ENCODE data around the gene LSM12.

LSM12 gene

DNA sequence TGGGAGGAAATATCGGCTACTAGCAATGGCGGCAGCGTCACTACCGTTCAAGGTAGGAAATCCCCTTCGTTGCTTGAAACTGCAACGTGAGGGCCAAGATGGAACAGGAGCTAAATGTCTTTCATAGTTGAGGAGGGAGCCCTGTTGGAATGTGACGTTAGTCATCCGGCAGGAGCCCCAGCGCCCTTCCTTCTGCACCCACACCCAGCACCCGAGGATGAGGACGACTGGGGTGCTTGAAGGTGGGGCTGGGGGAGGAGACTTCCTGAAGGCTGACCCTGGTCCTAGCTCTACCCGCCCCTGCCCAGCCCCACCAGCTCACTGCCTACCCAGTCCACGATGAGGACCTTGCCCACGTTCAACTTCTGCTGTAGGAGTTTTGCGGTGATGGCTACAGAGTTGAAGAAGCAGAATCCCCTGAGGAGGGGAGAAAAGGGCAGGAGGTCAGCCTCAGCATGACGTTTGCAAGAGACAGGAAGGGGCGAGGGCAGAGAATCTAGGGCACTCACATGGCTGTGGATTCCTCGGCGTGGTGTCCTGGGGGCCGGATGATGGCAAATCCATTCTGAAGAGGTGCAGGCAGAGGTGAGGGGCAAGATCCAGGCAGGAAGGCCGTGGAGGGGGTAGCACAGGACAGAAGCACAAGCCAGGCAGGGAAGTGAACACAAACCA is 15.9 kb upstream of the LSM12 start:
- DNase-seq (ENCODE audit: low spot score), result no peak
- TF ChIP-seq, protein P1, sequence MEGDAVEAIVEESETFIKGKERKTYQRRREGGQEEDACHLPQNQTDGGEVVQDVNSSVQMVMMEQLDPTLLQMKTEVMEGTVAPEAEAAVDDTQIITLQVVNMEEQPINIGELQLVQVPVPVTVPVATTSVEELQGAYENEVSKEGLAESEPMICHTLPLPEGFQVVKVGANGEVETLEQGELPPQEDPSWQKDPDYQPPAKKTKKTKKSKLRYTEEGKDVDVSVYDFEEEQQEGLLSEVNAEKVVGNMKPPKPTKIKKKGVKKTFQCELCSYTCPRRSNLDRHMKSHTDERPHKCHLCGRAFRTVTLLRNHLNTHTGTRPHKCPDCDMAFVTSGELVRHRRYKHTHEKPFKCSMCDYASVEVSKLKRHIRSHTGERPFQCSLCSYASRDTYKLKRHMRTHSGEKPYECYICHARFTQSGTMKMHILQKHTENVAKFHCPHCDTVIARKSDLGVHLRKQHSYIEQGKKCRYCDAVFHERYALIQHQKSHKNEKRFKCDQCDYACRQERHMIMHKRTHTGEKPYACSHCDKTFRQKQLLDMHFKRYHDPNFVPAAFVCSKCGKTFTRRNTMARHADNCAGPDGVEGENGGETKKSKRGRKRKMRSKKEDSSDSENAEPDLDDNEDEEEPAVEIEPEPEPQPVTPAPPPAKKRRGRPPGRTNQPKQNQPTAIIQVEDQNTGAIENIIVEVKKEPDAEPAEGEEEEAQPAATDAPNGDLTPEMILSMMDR (IDR thresholded peaks at IDR 0.05; ENCODE audit: extremely low read depth, insufficient read depth, missing control alignments), result no peak
- in situ Hi-C loops (cut with MboI; ENCODE audit: low pct_unique_long_range_greater_than_20kb, low sequenced_read_pairs, unreplicated experiment), result no loop called here

DNA sequence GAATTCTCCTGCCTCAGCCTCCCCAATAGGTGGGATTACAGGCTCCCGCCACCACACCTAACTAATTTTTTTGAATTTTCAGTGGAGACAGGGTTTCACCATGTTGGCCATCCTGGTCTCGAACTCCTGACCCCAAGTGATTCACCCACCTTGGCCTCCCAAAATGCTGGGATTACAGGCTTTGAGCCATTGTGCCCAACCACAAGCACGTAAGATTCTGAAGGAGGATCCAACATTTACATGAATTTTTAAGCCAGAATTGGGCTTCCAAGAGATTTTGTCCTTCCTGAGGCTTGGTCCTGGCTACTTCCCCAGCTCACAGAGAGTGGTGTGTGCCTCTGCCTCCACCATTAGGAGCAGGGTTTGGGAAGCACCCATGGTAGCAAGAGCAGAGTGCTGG is 15.2 kb upstream of the LSM12 start:
- TF ChIP-seq, protein P1 (IDR thresholded peaks at IDR 0.05; ENCODE audit: extremely low read depth, insufficient read depth, missing control alignments), result no peak
- no peak for DNase-seq (ENCODE audit: low spot score)
- in situ Hi-C loops (cut with MboI; ENCODE audit: low pct_unique_long_range_greater_than_20kb, low sequenced_read_pairs, unreplicated experiment), result no loop called here

DNA sequence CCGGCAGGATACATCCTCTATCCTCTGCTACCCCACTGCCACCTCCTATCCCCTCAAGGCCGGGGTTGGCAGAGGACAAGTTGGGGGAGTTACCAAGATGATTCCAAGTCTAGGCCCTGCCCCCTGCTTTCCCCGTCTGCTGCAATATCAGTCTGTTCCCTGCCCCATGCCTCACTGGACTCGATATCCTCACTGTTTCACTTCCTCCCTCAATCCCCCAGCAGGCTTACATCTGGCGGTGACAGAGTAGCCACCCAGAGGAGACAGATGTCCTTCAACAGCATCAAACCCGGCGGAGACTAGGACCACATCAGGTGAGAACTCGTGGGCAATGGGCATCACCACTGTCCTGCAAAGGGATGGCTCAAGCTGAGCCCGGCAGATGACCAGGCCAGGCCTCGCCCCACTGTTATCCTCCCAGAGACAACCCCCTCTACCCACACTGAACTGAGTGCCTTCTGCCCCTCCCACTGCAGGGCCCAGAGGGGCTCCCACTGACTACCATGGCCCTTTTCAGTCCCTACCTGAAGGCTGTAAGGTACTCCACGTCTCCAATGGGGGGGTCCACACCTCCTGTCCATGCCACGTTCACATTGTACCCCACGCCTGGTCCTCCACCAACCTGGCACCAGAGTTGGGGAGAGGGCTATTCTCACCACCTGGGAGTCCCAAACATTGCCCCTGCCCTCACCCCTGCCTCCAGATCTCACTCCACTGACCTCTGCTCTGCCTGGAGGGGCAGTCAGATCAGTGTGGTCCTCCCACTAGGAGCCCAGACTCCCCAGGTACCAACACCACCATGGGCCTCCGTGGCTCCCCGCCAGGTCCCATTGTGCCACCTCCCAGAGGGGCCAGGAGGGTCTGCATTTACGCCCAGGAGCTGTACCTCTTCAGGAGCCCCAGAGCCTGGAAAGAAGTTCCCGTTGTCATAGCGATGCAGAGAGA is 13.7 kb upstream of the LSM12 start:
- TF ChIP-seq, protein P1 (IDR thresholded peaks at IDR 0.05; ENCODE audit: extremely low read depth, insufficient read depth, missing control alignments), result no peak
- no peak for DNase-seq (ENCODE audit: low spot score)
- in situ Hi-C loops (cut with MboI; ENCODE audit: low pct_unique_long_range_greater_than_20kb, low sequenced_read_pairs, unreplicated experiment), result no loop called here

DNA sequence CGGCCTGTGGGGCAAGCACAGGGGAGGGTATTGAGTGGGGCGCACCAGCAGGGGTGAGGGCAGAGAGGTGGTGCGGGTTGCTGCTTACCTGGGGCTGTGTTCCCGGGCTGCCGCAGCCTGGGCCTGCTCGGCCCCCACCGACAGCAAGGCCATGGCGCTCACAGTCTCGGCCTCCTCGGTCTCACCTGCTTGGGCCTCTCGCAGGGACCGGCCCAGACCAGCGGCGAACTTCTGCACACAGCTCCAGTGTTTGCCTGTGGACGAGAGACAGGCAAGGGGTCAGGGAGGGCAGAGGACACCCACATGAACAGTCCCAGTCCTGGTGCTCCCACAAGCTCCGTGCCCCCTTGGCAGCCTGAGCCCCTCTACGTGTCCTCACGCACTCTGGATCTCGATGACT is 11.9 kb upstream of the LSM12 start:
- in situ Hi-C loops (cut with MboI; ENCODE audit: low pct_unique_long_range_greater_than_20kb, low sequenced_read_pairs, unreplicated experiment), result no loop called here
- DNase-seq (ENCODE audit: low spot score), result no peak
- TF ChIP-seq, protein P1 (IDR thresholded peaks at IDR 0.05; ENCODE audit: extremely low read depth, insufficient read depth, missing control alignments), result no peak

DNA sequence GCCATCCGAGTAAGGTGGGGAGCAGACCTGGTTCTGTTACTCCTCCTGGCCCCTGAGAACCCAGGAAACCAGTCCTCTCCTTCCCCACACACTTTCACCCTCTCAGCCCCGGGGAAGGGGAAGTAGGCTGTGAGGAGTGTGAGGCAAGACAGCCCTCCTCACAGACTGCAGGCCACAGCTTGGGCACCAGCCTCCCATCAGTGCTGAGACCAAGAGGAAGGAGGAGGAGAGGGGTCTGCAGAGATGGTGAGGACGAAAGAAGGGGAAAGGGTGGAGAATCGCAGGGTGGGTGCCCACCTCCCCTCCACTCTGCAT is 11.1 kb upstream of the LSM12 start:
- in situ Hi-C loops (cut with MboI; ENCODE audit: low pct_unique_long_range_greater_than_20kb, low sequenced_read_pairs, unreplicated experiment), result no loop called here
- TF ChIP-seq, protein P1 (IDR thresholded peaks at IDR 0.05; ENCODE audit: extremely low read depth, insufficient read depth, missing control alignments), result no peak
- DNase-seq (ENCODE audit: low spot score), result no peak

DNA sequence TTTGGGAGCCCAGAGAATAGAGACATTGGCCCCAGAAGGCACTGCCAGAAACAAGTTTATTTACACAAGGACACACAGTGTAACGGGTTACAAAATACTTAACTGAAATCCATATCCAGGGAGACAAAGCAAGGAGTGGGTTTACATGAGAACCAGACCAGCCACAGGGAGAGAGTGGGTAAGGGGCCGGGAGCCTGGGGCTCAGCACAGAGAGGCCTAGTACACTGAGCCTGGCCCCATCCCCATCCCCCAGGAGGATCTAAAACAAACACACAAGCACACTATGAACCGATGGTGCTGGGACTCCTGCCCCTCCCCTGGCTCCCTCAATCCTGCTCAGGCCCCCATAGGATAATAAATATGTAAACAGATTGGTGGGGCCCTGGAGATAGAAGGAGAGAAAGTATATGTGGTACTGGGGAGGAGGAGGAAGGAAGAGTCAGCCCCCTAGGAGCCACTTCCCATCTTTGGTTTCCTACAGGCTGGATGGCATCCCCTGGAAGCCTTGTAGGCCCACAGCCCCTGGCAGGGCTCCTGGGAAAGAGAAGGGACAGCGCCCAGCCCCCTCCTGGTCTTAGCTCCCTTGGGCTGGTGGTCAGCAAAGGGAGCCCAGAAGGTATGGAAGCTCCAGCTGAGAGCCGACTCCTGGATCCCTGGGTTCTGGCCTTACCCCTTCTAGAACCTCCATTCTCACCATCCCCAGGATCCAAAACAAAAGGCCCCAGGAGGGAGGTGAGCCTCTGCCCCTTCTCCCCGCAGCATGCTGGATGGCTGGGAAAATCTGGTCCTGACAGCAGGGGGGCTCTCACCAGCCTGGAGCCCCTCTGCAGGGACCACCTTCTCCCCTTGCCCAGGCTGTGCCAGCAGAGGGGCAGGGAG is 10.5 kb upstream of the LSM12 start:
- TF ChIP-seq, protein P1 (IDR thresholded peaks at IDR 0.05; ENCODE audit: extremely low read depth, insufficient read depth, missing control alignments), result no peak
- no peak for DNase-seq (ENCODE audit: low spot score)
- in situ Hi-C loops (cut with MboI; ENCODE audit: low pct_unique_long_range_greater_than_20kb, low sequenced_read_pairs, unreplicated experiment), result no loop called here

All from GM13977 (cell line).